SK-N-SH treated with all-trans-retinoic acid at 6 μM for 48 hours (cell line): Measurements from ENCODE around the gene UIMC1.

Source experiments
- ATAC-seq: fragments of 200-7000 bp; cut with Tn5 transposase; 3 replicates; pipeline ENCODE4 v1.9.1; 2020; ENCODE audit warnings: mild to moderate bottlenecking, moderate library complexity
- ARNTL ChIP-seq: fragments of 450-650 bp; formaldehyde crosslinking; IDR thresholded peaks from 2 replicates; pipeline ENCODE4 v1.5.0; 2020; ENCODE audit warnings: low read depth, mild to moderate bottlenecking, moderate library complexity, borderline replicate concordance
- BACH2 ChIP-seq: fragments of 250-450 bp; sonication (Bioruptor Pico); IDR thresholded peaks from 2 replicates; pipeline ENCODE4 v1.9.0; 2021; ENCODE audit warnings: mild to moderate bottlenecking, borderline replicate concordance
- CREB5 ChIP-seq: fragments of 250-450 bp; sonication (Bioruptor Pico); IDR thresholded peaks from 2 replicates; pipeline ENCODE4 v1.5.1; 2020; ENCODE audit warnings: low read depth, mild to moderate bottlenecking, moderate library complexity
- CSDC2 ChIP-seq: fragments of 250-450 bp; sonication (Bioruptor Pico); IDR thresholded peaks from 2 replicates; pipeline ENCODE4 v1.5.0; 2020; ENCODE audit warnings: mild to moderate bottlenecking, moderate library complexity
- CSRNP3 ChIP-seq: fragments of 250-450 bp; sonication (Bioruptor Pico); IDR thresholded peaks from 2 replicates; pipeline ENCODE4 v1.5.1; 2021; ENCODE audit warnings: mild to moderate bottlenecking, moderate library complexity
- ESRRG ChIP-seq: fragments of 250-450 bp; sonication (Bioruptor Pico); IDR thresholded peaks from 2 replicates; pipeline ENCODE4 v1.6.1; 2021; ENCODE audit warnings: mild to moderate bottlenecking
- GLIS3 ChIP-seq: fragments of 250-450 bp; sonication (Bioruptor Pico); IDR thresholded peaks from 2 replicates; pipeline ENCODE4 v1.5.0; 2020; ENCODE audit warnings: mild to moderate bottlenecking, moderate library complexity
- ISL1 ChIP-seq: fragments of 250-450 bp; sonication (Bioruptor Pico); IDR thresholded peaks from 2 replicates; pipeline ENCODE4 v2.1.2; 2022; ENCODE audit warnings: mild to moderate bottlenecking, moderate library complexity
- OSR1 ChIP-seq: fragments of 250-450 bp; sonication (Bioruptor Pico); IDR thresholded peaks from 2 replicates; pipeline ENCODE4 v1.8.0; 2022; ENCODE audit warnings: moderate library complexity, mild to moderate bottlenecking, inconsistent platforms
- POU6F1 ChIP-seq: fragments of 250-450 bp; sonication (Bioruptor Pico); IDR thresholded peaks from 2 replicates; pipeline ENCODE4 v1.8.0; 2021; ENCODE audit warnings: low read depth, mild to moderate bottlenecking, moderate library complexity, borderline replicate concordance
- PPARA ChIP-seq: fragments of 250-450 bp; sonication (Bioruptor Pico); IDR thresholded peaks from 2 replicates; pipeline ENCODE4 v1.5.0; 2020; ENCODE audit warnings: mild to moderate bottlenecking, borderline replicate concordance
- RARB ChIP-seq: fragments of 250-450 bp; sonication (Bioruptor Pico); IDR thresholded peaks from 2 replicates; pipeline ENCODE4 v1.8.0; 2021; ENCODE audit warnings: mild to moderate bottlenecking, moderate library complexity
- SNAI2 ChIP-seq: fragments of 250-450 bp; sonication (Bioruptor Pico); IDR thresholded peaks from 2 replicates; pipeline ENCODE4 v1.5.0; 2020; ENCODE audit warnings: mild to moderate bottlenecking, moderate library complexity
- TCF4 ChIP-seq: fragments of 250-450 bp; sonication (Bioruptor Pico); IDR thresholded peaks from 2 replicates; pipeline ENCODE4 v1.8.0; 2021; ENCODE audit warnings: mild to moderate bottlenecking, moderate library complexity, borderline replicate concordance
- TOX ChIP-seq: fragments of 250-450 bp; sonication (Bioruptor Pico); IDR thresholded peaks from 2 replicates; pipeline ENCODE4 v1.8.0; 2021; ENCODE audit warnings: mild to moderate bottlenecking, moderate library complexity, borderline replicate concordance
- TSHZ2 ChIP-seq: fragments of 250-450 bp; sonication (Bioruptor Pico); IDR thresholded peaks from 2 replicates; pipeline ENCODE4 v1.5.0; 2020; ENCODE audit warnings: mild to moderate bottlenecking, moderate library complexity
- ZC3H10 ChIP-seq: fragments of 250-450 bp; sonication (Bioruptor Pico); IDR thresholded peaks from 2 replicates; pipeline ENCODE4 v1.5.1; 2021; ENCODE audit warnings: mild to moderate bottlenecking, moderate library complexity
- ZFP30 ChIP-seq: fragments of 450-650 bp; formaldehyde crosslinking; IDR thresholded peaks from 2 replicates; pipeline ENCODE4 v1.5.0; 2022; ENCODE audit warnings: mild to moderate bottlenecking, moderate library complexity
- ZNF565 ChIP-seq: fragments of 450-650 bp; formaldehyde crosslinking; conservative IDR thresholded peaks from 2 replicates; pipeline ENCODE4 v1.5.0; 2020; ENCODE audit warnings: low read depth, mild to moderate bottlenecking, moderate library complexity
- ZNF70 ChIP-seq: fragments of 450-650 bp; formaldehyde crosslinking; IDR thresholded peaks from 2 replicates; pipeline ENCODE4 v1.5.0; 2020; ENCODE audit warnings: mild to moderate bottlenecking, moderate library complexity
- ZNF8 ChIP-seq: fragments of 450-650 bp; formaldehyde crosslinking; IDR thresholded peaks from 2 replicates; pipeline ENCODE4 v1.5.0; 2020; ENCODE audit warnings: mild to moderate bottlenecking, moderate library complexity
- TF ChIP-seq, protein P1 (sequence below): fragments of 250-450 bp; sonication (Bioruptor Pico); IDR thresholded peaks from 2 replicates; pipeline ENCODE4 v1.8.0; 2020; ENCODE audit warnings: mild to moderate bottlenecking, moderate library complexity, borderline replicate concordance

UIMC1 gene

DNA sequence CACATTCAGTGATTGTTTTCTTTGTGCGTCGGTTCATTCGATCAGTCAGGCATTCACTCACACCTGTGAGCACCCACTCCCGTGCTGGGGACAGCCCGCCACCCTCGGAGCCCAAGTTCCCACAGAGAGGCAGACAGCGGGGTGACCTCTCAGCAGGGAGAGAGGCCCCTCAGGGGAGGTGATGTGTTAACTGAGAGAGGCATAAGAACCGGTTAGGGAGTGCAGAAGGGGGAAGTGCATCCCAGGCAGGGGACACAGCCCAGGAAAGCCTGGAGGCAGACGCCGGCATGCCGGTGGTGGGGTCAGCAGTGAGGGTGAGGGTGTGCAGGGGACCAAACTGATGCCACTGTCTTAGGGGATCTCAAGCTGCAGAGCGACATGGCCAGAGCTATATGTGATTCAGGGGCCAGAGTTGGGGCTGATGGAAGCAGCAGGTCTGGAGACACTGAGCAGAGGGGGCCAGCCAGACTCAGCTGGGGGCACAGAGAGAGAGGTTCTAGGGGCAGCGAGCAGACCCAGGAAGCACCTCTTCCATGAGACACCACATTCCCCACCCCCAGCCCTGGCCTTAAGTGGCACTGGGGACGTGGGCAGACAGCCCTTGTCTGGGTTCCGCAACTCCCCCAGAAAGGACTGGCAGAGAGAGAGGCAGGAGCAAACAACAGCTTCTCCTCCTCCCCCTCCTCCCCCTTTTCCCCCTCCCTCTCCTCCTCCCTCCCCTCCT, 143.4 kb downstream of the UIMC1 start:
- no peak for TF ChIP-seq CREB5
- TF ChIP-seq SNAI2, result no peak
- TF ChIP-seq OSR1 (CRISPR knock-in tag), result no peak
- no peak for TF ChIP-seq ZC3H10
- no peak for TF ChIP-seq PPARA (CRISPR knock-in tag)
- TF ChIP-seq ZFP30 (CRISPR knock-in tag), result no peak
- TF ChIP-seq ARNTL (CRISPR knock-in tag), result no peak
- no peak for TF ChIP-seq CSDC2 (CRISPR knock-in tag)
- no peak for TF ChIP-seq ESRRG (CRISPR knock-in tag)
- no peak for TF ChIP-seq BACH2 (CRISPR knock-in tag)
- TF ChIP-seq, protein P1, sequence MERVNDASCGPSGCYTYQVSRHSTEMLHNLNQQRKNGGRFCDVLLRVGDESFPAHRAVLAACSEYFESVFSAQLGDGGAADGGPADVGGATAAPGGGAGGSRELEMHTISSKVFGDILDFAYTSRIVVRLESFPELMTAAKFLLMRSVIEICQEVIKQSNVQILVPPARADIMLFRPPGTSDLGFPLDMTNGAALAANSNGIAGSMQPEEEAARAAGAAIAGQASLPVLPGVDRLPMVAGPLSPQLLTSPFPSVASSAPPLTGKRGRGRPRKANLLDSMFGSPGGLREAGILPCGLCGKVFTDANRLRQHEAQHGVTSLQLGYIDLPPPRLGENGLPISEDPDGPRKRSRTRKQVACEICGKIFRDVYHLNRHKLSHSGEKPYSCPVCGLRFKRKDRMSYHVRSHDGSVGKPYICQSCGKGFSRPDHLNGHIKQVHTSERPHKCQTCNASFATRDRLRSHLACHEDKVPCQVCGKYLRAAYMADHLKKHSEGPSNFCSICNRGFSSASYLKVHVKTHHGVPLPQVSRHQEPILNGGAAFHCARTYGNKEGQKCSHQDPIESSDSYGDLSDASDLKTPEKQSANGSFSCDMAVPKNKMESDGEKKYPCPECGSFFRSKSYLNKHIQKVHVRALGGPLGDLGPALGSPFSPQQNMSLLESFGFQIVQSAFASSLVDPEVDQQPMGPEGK, result no peak
- TF ChIP-seq CSRNP3, result no peak
- TF ChIP-seq TCF4 (CRISPR knock-in tag), result no peak
- TF ChIP-seq TSHZ2 (CRISPR knock-in tag), result no peak
- no peak for TF ChIP-seq POU6F1 (CRISPR knock-in tag)
- no peak for TF ChIP-seq ZNF565
- no peak for TF ChIP-seq ISL1
- TF ChIP-seq GLIS3, result no peak
- TF ChIP-seq ZNF70, result no peak
- no peak for TF ChIP-seq ZNF8 (CRISPR knock-in tag)

GRCh38 chr5:176862330-176862995, 144.1 kb downstream of the UIMC1 start:
- ATAC-seq, result no peak
- TF ChIP-seq PPARA (CRISPR knock-in tag) (no peak), OSR1 (CRISPR knock-in tag) (no peak), ZNF565 (no peak), ESRRG (CRISPR knock-in tag) (no peak), BACH2 (CRISPR knock-in tag) (no peak), RARB (no peak), CSRNP3 (no peak), TOX (CRISPR knock-in tag) (no peak), ZNF8 (CRISPR knock-in tag) (no peak), ZNF70 (no peak), ZFP30 (CRISPR knock-in tag) (no peak), ARNTL (CRISPR knock-in tag) (no peak), TSHZ2 (CRISPR knock-in tag) (no peak)
- TF ChIP-seq, protein P1, result no peak

More for the DNA sequence above, 143.4 kb downstream of the UIMC1 start:
- no peak for ATAC-seq
